ENCODE measurements around the gene CYSRT1.
"Not testable (repeated sequence)": the region's sequence is repeated elsewhere in the genome, so short reads cannot be mapped to it uniquely, and the experiment has no call there.

CYSRT1 gene

GRCh38 chr9:137253717-137254623, 29.0 kb downstream of the CYSRT1 start:
- DNase-seq = no peak

- DNase-seq = peak; percentile 94
These were observed 29.9 kb downstream of the CYSRT1 start, which contains the start of gene NELFB for GRCh38 chr9:137254624-137255447. TSS of gene NELFB (plus strand) at chr9:137255327.

- peak; percentile 73 for DNase-seq
These were observed 30.6 kb downstream of the CYSRT1 start for GRCh38 chr9:137255448-137256114.

GRCh38 chr9:137256362-137256761, 31.4 kb downstream of the CYSRT1 start:
- no peak for DNase-seq

- no peak for DNase-seq
These were observed 31.9 kb downstream of the CYSRT1 start for GRCh38 chr9:137256856-137257255.

- DNase-seq = not testable (repeated sequence)
These were observed 37.4 kb downstream of the CYSRT1 start for GRCh38 chr9:137262173-137262908.

GRCh38 chr9:137262909-137263285, 37.9 kb downstream of the CYSRT1 start:
- DNase-seq = no peak

- no peak for DNase-seq
These were observed 38.5 kb downstream of the CYSRT1 start for GRCh38 chr9:137263506-137263905.

GRCh38 chr9:137264067-137264466, 39.1 kb downstream of the CYSRT1 start:
- DNase-seq = no peak

GRCh38 chr9:137265496-137266161, 40.7 kb downstream of the CYSRT1 start:
- DNase-seq = no peak

- no peak for DNase-seq
These were observed 41.2 kb downstream of the CYSRT1 start for GRCh38 chr9:137266162-137266527.

- DNase-seq = no peak
These were observed 41.8 kb downstream of the CYSRT1 start for GRCh38 chr9:137266585-137267453.

GRCh38 chr9:137267933-137268355, 43.0 kb downstream of the CYSRT1 start:
- no peak for DNase-seq

- peak; percentile 16 for DNase-seq
These were observed 43.7 kb downstream of the CYSRT1 start for GRCh38 chr9:137268538-137269201.

GRCh38 chr9:137269231-137269772, 44.3 kb downstream of the CYSRT1 start:
- no peak for DNase-seq

- no peak for DNase-seq
These were observed 46.1 kb downstream of the CYSRT1 start for GRCh38 chr9:137270929-137271695.

- DNase-seq = no peak
These were observed 46.7 kb downstream of the CYSRT1 start for GRCh38 chr9:137271696-137272076.

GRCh38 chr9:137272241-137273094, 47.5 kb downstream of the CYSRT1 start:
- DNase-seq = no peak
